HL-60 (cell line): ENCODE results near the gene CCDC185.

ENCODE experiments used
- DNase-seq, 2 experiments: peaks; one replicate each; pipeline ENCODE4 v3.0.0-alpha.2; 2010 to 2020; ENCODE audit warnings: low read depth in 1 of 2, low spot score in 1 of 2
- H3K27ac ChIP-seq: fragments of 250-450 bp; sonication (Bioruptor Pico); replicated peaks from 2 replicates; pipeline ENCODE4 v1.5.1; 2020; ENCODE audit warnings: mild to moderate bottlenecking, moderate library complexity
- H3K27me3 ChIP-seq: fragments of 250-450 bp; sonication (Bioruptor Pico); 2 replicates; pipeline ENCODE4 v1.5.1; 2021; ENCODE audit warnings: mild to moderate bottlenecking, moderate library complexity; ENCODE audit not compliant: insufficient read depth, poor library complexity, severe bottlenecking
- H3K4me3 ChIP-seq: replicated peaks from 2 replicates; pipeline ENCODE4 v1.5.1; 2011; ENCODE audit warnings: mild to moderate bottlenecking, control low read depth, low read length; ENCODE audit not compliant: insufficient read depth
- CTCF ChIP-seq: IDR thresholded peaks from one replicate; pipeline ENCODE4 v1.5.1; 2011; ENCODE audit warnings: low read length, control low read depth, inconsistent platforms; ENCODE audit not compliant: insufficient read depth
- GABPA ChIP-seq: IDR thresholded peaks from 2 replicates; pipeline ENCODE4 v1.6.1; 2012; ENCODE audit warnings: low read depth
- POLR2AphosphoS5 ChIP-seq: IDR thresholded peaks from 2 replicates; pipeline ENCODE4 v1.6.1; 2012; ENCODE audit warnings: low read depth
- SPI1 ChIP-seq: IDR thresholded peaks from 2 replicates; pipeline ENCODE4 v1.6.1; 2012; ENCODE audit warnings: low read depth, mild to moderate bottlenecking, borderline replicate concordance
- TF ChIP-seq, protein P1 (sequence below): IDR thresholded peaks from 2 replicates; pipeline ENCODE4 v1.6.1; 2012; ENCODE audit warnings: low read depth; ENCODE audit not compliant: insufficient replicate concordance

CCDC185 gene

DNA sequence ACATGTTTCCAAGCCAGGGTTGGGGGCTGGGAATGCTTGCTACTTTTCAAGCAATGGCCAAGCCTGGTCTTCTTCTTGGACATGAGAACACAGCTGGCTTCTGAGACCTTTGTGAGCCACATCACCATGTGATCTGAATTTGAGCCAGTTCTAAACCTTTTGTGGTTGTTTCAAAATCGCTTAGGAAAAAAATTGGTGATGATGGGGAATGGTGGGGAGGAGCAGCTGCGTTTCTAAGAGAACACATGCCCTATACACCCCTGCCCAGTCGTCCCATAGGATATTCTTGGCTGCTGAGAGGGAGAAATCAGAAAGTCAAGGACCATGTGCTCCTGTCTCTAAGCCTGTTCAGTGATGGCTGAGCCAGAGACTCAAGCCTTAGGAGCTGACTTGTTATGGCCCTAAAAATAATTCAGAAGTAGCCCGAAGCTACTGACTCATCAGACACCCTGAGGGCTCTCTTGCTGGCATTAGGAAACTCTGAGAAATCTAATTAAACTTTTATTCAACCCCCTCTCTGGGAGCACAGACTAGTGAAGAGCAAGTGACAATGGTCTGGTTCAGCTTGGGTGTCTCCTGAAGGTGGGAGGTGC is 30.5 kb downstream of the CCDC185 start:
- no peak overlapping the region for H3K27ac ChIP-seq

GRCh38 chr1:223425550-223425949 is 32.3 kb downstream of the CCDC185 start:
- TF ChIP-seq GABPA, result no peak
- no peak for TF ChIP-seq POLR2AphosphoS5
- TF ChIP-seq SPI1, result no peak
- TF ChIP-seq CTCF, result no peak
- TF ChIP-seq, protein P1, sequence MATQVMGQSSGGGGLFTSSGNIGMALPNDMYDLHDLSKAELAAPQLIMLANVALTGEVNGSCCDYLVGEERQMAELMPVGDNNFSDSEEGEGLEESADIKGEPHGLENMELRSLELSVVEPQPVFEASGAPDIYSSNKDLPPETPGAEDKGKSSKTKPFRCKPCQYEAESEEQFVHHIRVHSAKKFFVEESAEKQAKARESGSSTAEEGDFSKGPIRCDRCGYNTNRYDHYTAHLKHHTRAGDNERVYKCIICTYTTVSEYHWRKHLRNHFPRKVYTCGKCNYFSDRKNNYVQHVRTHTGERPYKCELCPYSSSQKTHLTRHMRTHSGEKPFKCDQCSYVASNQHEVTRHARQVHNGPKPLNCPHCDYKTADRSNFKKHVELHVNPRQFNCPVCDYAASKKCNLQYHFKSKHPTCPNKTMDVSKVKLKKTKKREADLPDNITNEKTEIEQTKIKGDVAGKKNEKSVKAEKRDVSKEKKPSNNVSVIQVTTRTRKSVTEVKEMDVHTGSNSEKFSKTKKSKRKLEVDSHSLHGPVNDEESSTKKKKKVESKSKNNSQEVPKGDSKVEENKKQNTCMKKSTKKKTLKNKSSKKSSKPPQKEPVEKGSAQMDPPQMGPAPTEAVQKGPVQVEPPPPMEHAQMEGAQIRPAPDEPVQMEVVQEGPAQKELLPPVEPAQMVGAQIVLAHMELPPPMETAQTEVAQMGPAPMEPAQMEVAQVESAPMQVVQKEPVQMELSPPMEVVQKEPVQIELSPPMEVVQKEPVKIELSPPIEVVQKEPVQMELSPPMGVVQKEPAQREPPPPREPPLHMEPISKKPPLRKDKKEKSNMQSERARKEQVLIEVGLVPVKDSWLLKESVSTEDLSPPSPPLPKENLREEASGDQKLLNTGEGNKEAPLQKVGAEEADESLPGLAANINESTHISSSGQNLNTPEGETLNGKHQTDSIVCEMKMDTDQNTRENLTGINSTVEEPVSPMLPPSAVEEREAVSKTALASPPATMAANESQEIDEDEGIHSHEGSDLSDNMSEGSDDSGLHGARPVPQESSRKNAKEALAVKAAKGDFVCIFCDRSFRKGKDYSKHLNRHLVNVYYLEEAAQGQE, result no peak
- Histone ChIP-seq H3K4me3 (no peak overlapping the region), H3K27ac (no peak overlapping the region), H3K27me3 (no peaks in the 10 kb centered on the region)
- no peak for DNase-seq

More for the DNA sequence above, 30.5 kb downstream of the CCDC185 start:
- TF ChIP-seq CTCF (no peak), POLR2AphosphoS5 (no peak), SPI1 (no peak), GABPA (no peak)
- TF ChIP-seq, protein P1, result no peak
- Histone ChIP-seq H3K4me3 (no peak overlapping the region), H3K27me3 (no peaks in the 10 kb centered on the region)
- DNase-seq, result no peak

GRCh38 chr1:223426936-223427335 is 33.7 kb downstream of the CCDC185 start:
- Histone ChIP-seq H3K27me3 (no peaks in the 10 kb centered on the region), H3K4me3 (no peak overlapping the region), H3K27ac (no peak overlapping the region)
- DNase-seq, result no peak
- TF ChIP-seq GABPA (no peak), CTCF (no peak), POLR2AphosphoS5 (no peak), SPI1 (no peak)
- TF ChIP-seq, protein P1, result no peak
